Esophagus muscularis mucosa (tissue), 4 donors: ENCODE measurements around the gene SFSWAP. TPM values are rescaled to one million over a fixed set of nuclear protein-coding genes. Genes with fewer than 3 reads are reported as not detected.

ENCODE experiments used
- DNase-seq: peaks from one replicate; pipeline ENCODE4 v3.0.0-alpha.2; 2017; ENCODE audit errors: extremely low spot score
- H3K27ac ChIP-seq, 4 donors: fragments of 200-600 bp; sonication (generic); replicated peaks in 1 of 4; 1 replicate in 3 of 4; 2 replicates in 1 of 4; pipeline ENCODE4 v1.5.1; 2016 to 2019; ENCODE audit warnings: mild to moderate bottlenecking in 1 of 4
- H3K27me3 ChIP-seq, 4 donors: fragments of 200-600 bp; sonication (generic); one replicate each; pipeline versions ENCODE4 v1.5.1 to v1.6.0; 2016 to 2019
- H3K36me3 ChIP-seq, 4 donors: fragments of 200-600 bp; sonication (generic); one replicate each; pipeline ENCODE4 v1.5.1; 2016 to 2019
- H3K4me1 ChIP-seq, 4 donors: fragments of 200-600 bp; sonication (generic); one replicate each; pipeline ENCODE4 v1.5.1; 2016 to 2019
- H3K4me3 ChIP-seq, 4 donors: fragments of 200-600 bp; sonication (generic); 1 replicate in 2 of 4; 2 replicates in 2 of 4; pipeline ENCODE4 v1.5.1; 2016 to 2019; ENCODE audit warnings: mild to moderate bottlenecking in 4 of 4, moderate library complexity in 1 of 4
- H3K9me3 ChIP-seq, 4 donors: fragments of 200-600 bp; sonication (generic); 1 replicate in 3 of 4; 2 replicates in 1 of 4; pipeline ENCODE4 v1.5.1; 2016 to 2019
- CTCF ChIP-seq, 3 experiments: fragments of 200-600 bp in 2 of 3; fragments of 450-650 bp in 1 of 3; sonication (generic) in 2 of 3; IDR thresholded peaks; one replicate each; pipeline ENCODE4 v1.5.1; 2017 to 2019; ENCODE audit warnings: antibody characterized with exemption in 3 of 3, mild to moderate bottlenecking in 2 of 3, moderate library complexity in 1 of 3
- EP300 ChIP-seq: sonication (generic); formaldehyde crosslinking; IDR thresholded peaks from one replicate; pipeline ENCODE4 v1.6.1; 2017; ENCODE audit warnings: antibody characterized with exemption
- POLR2A ChIP-seq: fragments of 450-650 bp; IDR thresholded peaks from one replicate; pipeline ENCODE4 v1.6.1; 2017; ENCODE audit warnings: antibody characterized with exemption, moderate library complexity, mild to moderate bottlenecking, low read depth
- POLR2AphosphoS5 ChIP-seq, 2 donors: sonication (generic); formaldehyde crosslinking; IDR thresholded peaks; one replicate each; pipeline ENCODE4 v1.6.1; 2017; ENCODE audit warnings: antibody characterized with exemption in 2 of 2
- WGBS: methylation state at CpG from one replicate; pipeline ENCODE4 v1.1.5; 2018; 5-methylcytosine and 5-hydroxymethylcytosine counted together
- intact Hi-C: fragments of 100-400 bp; cut with DNase I; formaldehyde crosslinking; loops from one replicate; pipeline ENCODE4 v1.15.1; 2023
- small RNA-seq, 3 donors: library from RNA; depleted of rRNA; stranded (forward); fragments of <200 nt; gene quantifications; one replicate each; pipeline ENCODE3, GENCODE V24; 2016
- total RNA-seq, 4 donors: library from RNA; depleted of rRNA; stranded (reverse); fragments of >200 nt; gene quantifications; one replicate each; pipeline versions ENCODE4 v1.1.0 to v1.2.1, GENCODE V29; 2016

The SFSWAP gene
- total RNA-seq, 4 donors from 2014 or later, result 21.7 to 28.2 (median 25.0) TPM

GRCh38 chr12:131844656-131845055 lies 133.8 kb downstream of the SFSWAP start:
- no peak for TF ChIP-seq POLR2A
- no peak for DNase-seq
- Histone ChIP-seq H3K4me1 (no peaks in the 10 kb centered on the region), H3K27ac (no peak overlapping the region), H3K27me3 (peaks cover 0 to 4% (median 0%) of the 10 kb centered on the region in 4 donors), H3K36me3 (peaks cover 0 to 29% (median 0%) of the 10 kb centered on the region in 4 donors), H3K4me3 (no peak overlapping the region), H3K9me3 (no peaks in the 10 kb centered on the region)
- intact Hi-C loops, result loop anchor here (5.0 kb wide), 1 partner anchor 103 kb away; the partner anchor contains the start of gene EP400
- WGBS, result 94% methylated on average over 21 of the region's 25 CpGs

- Histone ChIP-seq H3K27me3 (peaks cover 0 to 8% (median 0%) of the 10 kb centered on the region in 4 donors), H3K36me3 (peaks cover 0 to 29% (median 0%) of the 10 kb centered on the region in 4 donors), H3K9me3 (no peaks in the 10 kb centered on the region), H3K27ac (no peak overlapping the region), H3K4me1 (no peaks in the 10 kb centered on the region), H3K4me3 (no peak overlapping the region)
- intact Hi-C loops, result loop anchor here (5.0 kb wide), 1 partner anchor 102 kb away; the partner anchor contains the start of gene EP400
- WGBS, result 93% methylated on average over 14 of the region's 29 CpGs
- TF ChIP-seq EP300, result no peak
- TF ChIP-seq CTCF (IDR thresholded peaks at IDR 0.05), result no peak
- no peak for TF ChIP-seq POLR2A
- no peak for TF ChIP-seq POLR2AphosphoS5 (IDR thresholded peaks at IDR 0.05)
- DNase-seq, result no peak
Observed at GRCh38 chr12:131845121-131845520, 134.2 kb downstream of the SFSWAP start.

GRCh38 chr12:131847456-131847855 lies 136.6 kb downstream of the SFSWAP start:
- peaks cover 0 to 10% (median 0%) of the 10 kb centered on the region in 4 donors for H3K4me1 ChIP-seq
- H3K4me3 ChIP-seq, result no peak overlapping the region
- intact Hi-C loops, result loop anchor here (5.0 kb wide), 1 partner anchor 100 kb away; the partner anchor contains the start of gene EP400
- H3K27me3 ChIP-seq, result peaks cover 0 to 26% (median 0%) of the 10 kb centered on the region in 4 donors
- TF ChIP-seq CTCF (IDR thresholded peaks at IDR 0.05) (no peak), POLR2A (no peak), EP300 (no peak), POLR2AphosphoS5 (IDR thresholded peaks at IDR 0.05) (no peak)
- 93% methylated on average over 10 of the region's 10 CpGs for WGBS
- no peak overlapping the region for H3K27ac ChIP-seq
- DNase-seq, result no peak
- peaks cover 0 to 22% (median 0%) of the 10 kb centered on the region in 4 donors for H3K36me3 ChIP-seq
- no peaks in the 10 kb centered on the region for H3K9me3 ChIP-seq

GRCh38 chr12:131848753-131849152 lies 137.9 kb downstream of the SFSWAP start:
- WGBS, result 86% methylated on average over 24 of the region's 24 CpGs
- TF ChIP-seq EP300, result no peak
- no peak for TF ChIP-seq POLR2AphosphoS5 (IDR thresholded peaks at IDR 0.05)
- TF ChIP-seq POLR2A, result no peak
- no peak for TF ChIP-seq CTCF (IDR thresholded peaks at IDR 0.05)
- no peak overlapping the region for H3K27ac ChIP-seq

More at GRCh38 chr12:131848753-131849152, 137.9 kb downstream of the SFSWAP start:
- no peak overlapping the region for H3K4me3 ChIP-seq
- peaks cover 0 to 36% (median 0%) of the 10 kb centered on the region in 4 donors for H3K27me3 ChIP-seq
- intact Hi-C loops, result loop anchor here (5.0 kb wide), 1 partner anchor 99 kb away; the partner anchor contains the start of gene EP400
- DNase-seq, result no peak
- peaks cover 0 to 22% (median 0%) of the 10 kb centered on the region in 4 donors for H3K36me3 ChIP-seq
- no peaks in the 10 kb centered on the region for H3K9me3 ChIP-seq
- H3K4me1 ChIP-seq, result peaks cover 0 to 10% (median 0%) of the 10 kb centered on the region in 4 donors

Small RNA genes lying within 50 kb of the gene (small RNA-seq; reads per million reads assigned to genes)
- gene RNA5SP377 (0 reads per million in 3 donors), gene RNA5SP378 (0 reads per million in 3 donors), gene RNU6-1017P (0 reads per million in 3 donors)

Other genes starting within 250 kb of the SFSWAP start
- 1 to 10 TPM; 2.5 to 5.8 (median 5.1) TPM for gene MMP17, start 117.3 kb downstream of the SFSWAP start, total RNA-seq
- 10 to 100 TPM; 18.4 to 37.5 (median 26.9) TPM for gene ULK1, start 183.5 kb downstream of the SFSWAP start, total RNA-seq
- 10 to 100 TPM; 14.7 to 23.3 (median 19.5) TPM for gene PUS1, start 218.2 kb downstream of the SFSWAP start, total RNA-seq
- gene EP400, start 238.9 kb downstream of the SFSWAP start, total RNA-seq, result 10 to 100 TPM; 16.9 to 31.1 (median 22.4) TPM